HepG2 (cell line): Measurements from ENCODE around the gene DYNLL2. TPM values are rescaled to one million over a fixed set of nuclear protein-coding genes. Genes with fewer than 3 reads are reported as not detected.

Experiments
- ARNT ChIP-seq: fragments of 450-650 bp; IDR thresholded peaks from 2 replicates; pipeline ENCODE4 v1.6.1; 2017
- BORCS8-MEF2B ChIP-seq: sonication (generic); formaldehyde crosslinking; IDR thresholded peaks from 2 replicates; pipeline ENCODE4 v1.8.0; 2022; ENCODE audit warnings: mild to moderate bottlenecking, missing genetic modification reagents
- CTCF ChIP-seq: sonication (generic); formaldehyde crosslinking; IDR thresholded peaks from 2 replicates; pipeline ENCODE4 v1.5.0; 2020; ENCODE audit warnings: mild to moderate bottlenecking, missing genetic modification reagents, moderate library complexity
- DRAP1 ChIP-seq: IDR thresholded peaks from 2 replicates; pipeline ENCODE4 v1.6.1; 2016; ENCODE audit warnings: missing genetic modification reagents, missing compliant biosample characterization
- ELF3 ChIP-seq: IDR thresholded peaks from 2 replicates; pipeline ENCODE4 v1.6.1; 2016; ENCODE audit warnings: missing genetic modification reagents, missing compliant biosample characterization
- FIP1L1 ChIP-seq: fragments of 200-400 bp; formaldehyde crosslinking; IDR thresholded peaks from 2 replicates; pipeline ENCODE4 v1.6.1; 2018; ENCODE audit warnings: low read depth, mild to moderate bottlenecking, low read length, moderate library complexity, borderline replicate concordance; ENCODE audit not compliant: insufficient read depth
- FOXA3 ChIP-seq: IDR thresholded peaks from 2 replicates; pipeline ENCODE4 v1.6.1; 2016; ENCODE audit warnings: missing genetic modification reagents, missing compliant biosample characterization
- FOXO1 ChIP-seq: sonication (generic); formaldehyde crosslinking; IDR thresholded peaks from 2 replicates; pipeline ENCODE4 v1.4.0; 2020; ENCODE audit warnings: missing genetic modification reagents
- MIXL1 ChIP-seq: IDR thresholded peaks from 2 replicates; pipeline ENCODE4 v1.6.1; 2016
- NR2C2 ChIP-seq: sonication (generic); formaldehyde crosslinking; IDR thresholded peaks from 2 replicates; pipeline ENCODE4 v1.4.0; 2020; ENCODE audit warnings: missing genetic modification reagents, mild to moderate bottlenecking, moderate library complexity, borderline replicate concordance
- PHF8 ChIP-seq: sonication (generic); formaldehyde crosslinking; IDR thresholded peaks from 2 replicates; pipeline ENCODE4 v1.5.0; 2020; ENCODE audit warnings: missing genetic modification reagents
- TARDBP ChIP-seq: sonication (generic); formaldehyde crosslinking; IDR thresholded peaks from 2 replicates; pipeline ENCODE4 v1.8.0; 2022; ENCODE audit warnings: mild to moderate bottlenecking, missing genetic modification reagents
- TBP ChIP-seq: sonication (generic); formaldehyde crosslinking; IDR thresholded peaks from 2 replicates; pipeline ENCODE4 v1.5.0; 2020; ENCODE audit warnings: missing genetic modification reagents
- THRA ChIP-seq: sonication (generic); formaldehyde crosslinking; IDR thresholded peaks from 2 replicates; pipeline ENCODE4 v1.4.0; 2020; ENCODE audit warnings: missing genetic modification reagents, borderline replicate concordance
- ZNF101 ChIP-seq: sonication (generic); formaldehyde crosslinking; IDR thresholded peaks from 2 replicates; pipeline ENCODE4 v1.4.0; 2020; ENCODE audit warnings: mild to moderate bottlenecking, low read depth, missing genetic modification reagents, borderline replicate concordance
- ZNF251 ChIP-seq: sonication (generic); formaldehyde crosslinking; IDR thresholded peaks from 2 replicates; pipeline ENCODE4 v1.9.0; 2021; ENCODE audit warnings: mild to moderate bottlenecking, missing genetic modification reagents
- polyA plus RNA-seq, 8 experiments: library from polyadenylated mRNA; depleted of rRNA in 3 of 8; stranded (reverse) in 7 of 8; unstranded in 1 of 8; fragments of >200 nt; fragmentation: Illumina TruSeq in 4 of 8; extraction: Trizol in 4 of 8; gene quantifications; 2 replicates each; pipeline versions ENCODE4 v1.2.1 to v1.2.3, GENCODE V29; 2011 to 2016; ENCODE audit warnings: low read depth in 4 of 8, missing spikeins in 1 of 8, mixed read lengths in 1 of 8; ENCODE audit not compliant: insufficient read depth in 1 of 8
- total RNA-seq, 5 experiments: library from RNA; depleted of rRNA; stranded (reverse); fragments of >200 nt; fragmentation: Illumina TruSeq; extraction: Trizol; gene quantifications; 2 replicates each; pipeline ENCODE4 v1.2.3, GENCODE V29; 2016; ENCODE audit warnings: low read depth in 1 of 5
- TF ChIP-seq, protein P1 (sequence below): sonication (generic); formaldehyde crosslinking; IDR thresholded peaks from 2 replicates; pipeline ENCODE4 v1.4.0; 2020; ENCODE audit warnings: missing genetic modification reagents
- TF ChIP-seq, protein P2 (sequence below): IDR thresholded peaks from 2 replicates; pipeline ENCODE4 v1.6.1; 2016
- TF ChIP-seq, protein P3 (sequence below): sonication (generic); formaldehyde crosslinking; IDR thresholded peaks from 2 replicates; pipeline ENCODE4 v1.4.0; 2020; ENCODE audit warnings: missing genetic modification reagents, low read depth, mild to moderate bottlenecking, borderline replicate concordance
- TF ChIP-seq, protein P4 (sequence below): IDR thresholded peaks from 2 replicates; pipeline ENCODE4 v1.6.1; 2018; ENCODE audit warnings: missing genetic modification reagents, mild to moderate bottlenecking, missing compliant biosample characterization

The DYNLL2 gene
- total and polyA plus RNA-seq, 2 of the 13 experiments (the other 11 are each of a cell fraction or from before 2014, with no cell fraction given), result 9.5 to 29.0 TPM

- TF ChIP-seq DRAP1 (CRISPR knock-in tag) (peak; percentile 25; the same call in 1 of the 2 replicates), BORCS8-MEF2B (CRISPR knock-in tag) (peak; percentile 83), TBP (CRISPR knock-in tag) (no peak), FOXA3 (peak; percentile 42; the same call in 1 of the 2 replicates), FIP1L1 (no peak), TARDBP (CRISPR knock-in tag) (peak; percentile 41; the same call in 1 of the 2 replicates), ZNF101 (CRISPR knock-in tag) (no peak), ELF3 (CRISPR knock-in tag) (peak; percentile 51), FOXO1 (CRISPR knock-in tag) (0 out of 2 replicates have a peak, but pooled peaks have one; percentile 32), ZNF251 (CRISPR knock-in tag) (0 out of 2 replicates have a peak, but pooled peaks have one; percentile 61), CTCF (CRISPR knock-in tag) (peak; percentile 98), ARNT (no peak), THRA (CRISPR knock-in tag) (peak; percentile 28; the same call in 1 of the 2 replicates), MIXL1 (CRISPR knock-in tag) (peak; percentile 86), NR2C2 (CRISPR knock-in tag) (0 out of 2 replicates have a peak, but pooled peaks have one; percentile 26), PHF8 (0 out of 2 replicates have a peak, but pooled peaks have one; percentile 24)
- TF ChIP-seq, protein P1, sequence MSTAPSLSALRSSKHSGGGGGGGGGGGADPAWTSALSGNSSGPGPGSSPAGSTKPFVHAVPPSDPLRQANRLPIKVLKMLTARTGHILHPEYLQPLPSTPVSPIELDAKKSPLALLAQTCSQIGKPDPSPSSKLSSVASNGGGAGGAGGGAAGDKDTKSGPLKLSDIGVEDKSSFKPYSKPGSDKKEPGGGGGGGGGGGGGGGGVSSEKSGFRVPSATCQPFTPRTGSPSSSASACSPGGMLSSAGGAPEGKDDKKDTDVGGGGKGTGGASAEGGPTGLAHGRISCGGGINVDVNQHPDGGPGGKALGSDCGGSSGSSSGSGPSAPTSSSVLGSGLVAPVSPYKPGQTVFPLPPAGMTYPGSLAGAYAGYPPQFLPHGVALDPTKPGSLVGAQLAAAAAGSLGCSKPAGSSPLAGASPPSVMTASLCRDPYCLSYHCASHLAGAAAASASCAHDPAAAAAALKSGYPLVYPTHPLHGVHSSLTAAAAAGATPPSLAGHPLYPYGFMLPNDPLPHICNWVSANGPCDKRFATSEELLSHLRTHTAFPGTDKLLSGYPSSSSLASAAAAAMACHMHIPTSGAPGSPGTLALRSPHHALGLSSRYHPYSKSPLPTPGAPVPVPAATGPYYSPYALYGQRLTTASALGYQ (CRISPR knock-in tag), result no peak
- TF ChIP-seq, protein P2, sequence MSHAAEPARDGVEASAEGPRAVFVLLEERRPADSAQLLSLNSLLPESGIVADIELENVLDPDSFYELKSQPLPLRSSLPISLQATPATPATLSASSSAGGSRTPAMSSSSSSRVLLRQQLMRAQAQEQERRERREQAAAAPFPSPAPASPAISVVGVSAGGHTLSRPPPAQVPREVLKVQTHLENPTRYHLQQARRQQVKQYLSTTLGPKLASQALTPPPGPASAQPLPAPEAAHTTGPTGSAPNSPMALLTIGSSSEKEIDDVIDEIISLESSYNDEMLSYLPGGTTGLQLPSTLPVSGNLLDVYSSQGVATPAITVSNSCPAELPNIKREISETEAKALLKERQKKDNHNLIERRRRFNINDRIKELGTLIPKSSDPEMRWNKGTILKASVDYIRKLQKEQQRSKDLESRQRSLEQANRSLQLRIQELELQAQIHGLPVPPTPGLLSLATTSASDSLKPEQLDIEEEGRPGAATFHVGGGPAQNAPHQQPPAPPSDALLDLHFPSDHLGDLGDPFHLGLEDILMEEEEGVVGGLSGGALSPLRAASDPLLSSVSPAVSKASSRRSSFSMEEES, result no peak
- TF ChIP-seq, protein P3, sequence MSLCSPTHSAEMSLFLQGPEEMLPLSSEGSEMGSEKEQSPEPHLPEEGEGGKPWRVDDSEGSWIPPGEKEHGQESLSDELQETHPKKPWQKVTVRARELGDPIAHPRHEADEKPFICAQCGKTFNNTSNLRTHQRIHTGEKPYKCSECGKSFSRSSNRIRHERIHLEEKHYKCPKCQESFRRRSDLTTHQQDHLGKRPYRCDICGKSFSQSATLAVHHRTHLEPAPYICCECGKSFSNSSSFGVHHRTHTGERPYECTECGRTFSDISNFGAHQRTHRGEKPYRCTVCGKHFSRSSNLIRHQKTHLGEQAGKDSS (CRISPR knock-in tag), result peak; percentile 84; the same call in 1 of the 2 replicates
- TF ChIP-seq, protein P4, sequence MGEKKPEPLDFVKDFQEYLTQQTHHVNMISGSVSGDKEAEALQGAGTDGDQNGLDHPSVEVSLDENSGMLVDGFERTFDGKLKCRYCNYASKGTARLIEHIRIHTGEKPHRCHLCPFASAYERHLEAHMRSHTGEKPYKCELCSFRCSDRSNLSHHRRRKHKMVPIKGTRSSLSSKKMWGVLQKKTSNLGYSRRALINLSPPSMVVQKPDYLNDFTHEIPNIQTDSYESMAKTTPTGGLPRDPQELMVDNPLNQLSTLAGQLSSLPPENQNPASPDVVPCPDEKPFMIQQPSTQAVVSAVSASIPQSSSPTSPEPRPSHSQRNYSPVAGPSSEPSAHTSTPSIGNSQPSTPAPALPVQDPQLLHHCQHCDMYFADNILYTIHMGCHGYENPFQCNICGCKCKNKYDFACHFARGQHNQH (CRISPR knock-in tag), result peak; percentile 33; the same call in 1 of the 2 replicates
Observed at GRCh38 chr17:58112970-58113631, 29.9 kb downstream of the DYNLL2 start (continued).
